ENCODE data around the gene OR2L5. TPM values are rescaled to one million over a fixed set of nuclear protein-coding genes. Genes with fewer than 3 reads are reported as not detected.

The OR2L5 gene, protein sequence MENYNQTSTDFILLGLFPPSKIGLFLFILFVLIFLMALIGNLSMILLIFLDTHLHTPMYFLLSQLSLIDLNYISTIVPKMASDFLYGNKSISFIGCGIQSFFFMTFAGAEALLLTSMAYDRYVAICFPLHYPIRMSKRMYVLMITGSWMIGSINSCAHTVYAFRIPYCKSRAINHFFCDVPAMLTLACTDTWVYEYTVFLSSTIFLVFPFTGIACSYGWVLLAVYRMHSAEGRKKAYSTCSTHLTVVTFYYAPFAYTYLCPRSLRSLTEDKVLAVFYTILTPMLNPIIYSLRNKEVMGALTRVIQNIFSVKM
- total RNA-seq: not detected

DNA sequence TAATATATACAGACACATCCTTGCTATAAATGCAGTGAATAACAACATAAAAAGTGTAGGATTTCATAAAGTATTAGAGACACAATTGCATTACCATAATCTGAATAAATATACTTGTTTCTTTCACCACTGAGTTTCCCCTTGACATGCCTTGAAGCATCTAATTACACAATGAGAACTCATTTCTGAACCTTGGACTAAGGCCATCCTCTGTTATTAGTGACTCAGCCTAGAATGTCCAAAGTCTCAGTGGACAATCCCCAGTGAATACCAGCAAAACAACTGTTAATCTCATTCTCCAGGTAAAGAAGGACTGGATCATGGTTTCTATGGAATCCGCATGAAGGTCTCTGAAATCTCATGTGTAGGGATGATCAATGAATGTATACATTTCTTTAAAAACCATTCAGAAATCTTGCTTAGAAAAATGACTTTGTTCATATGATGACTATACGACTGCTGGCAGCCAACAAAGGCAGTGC, at the start of gene OR2L5:
Gene OR2L5 (plus strand): TSS at position 432 of the 482 bp plus-strand sequence. CDS start 8,288 bp downstream, outside the sequence.
- Histone ChIP-seq H3K4me1 (ENCODE audit: insufficient read depth, low read length) (no peaks in the 10 kb centered on the region), H3K4me3 (ENCODE audit: low read length) (no peak within 1 kb of the TSS), H3K27me3 (ENCODE audit: insufficient read depth, low read length) (no peaks in the 10 kb centered on the region), H3K9me3 (ENCODE audit: low read depth, low read length) (peaks cover 10% of the 10 kb centered on the region)

DNA sequence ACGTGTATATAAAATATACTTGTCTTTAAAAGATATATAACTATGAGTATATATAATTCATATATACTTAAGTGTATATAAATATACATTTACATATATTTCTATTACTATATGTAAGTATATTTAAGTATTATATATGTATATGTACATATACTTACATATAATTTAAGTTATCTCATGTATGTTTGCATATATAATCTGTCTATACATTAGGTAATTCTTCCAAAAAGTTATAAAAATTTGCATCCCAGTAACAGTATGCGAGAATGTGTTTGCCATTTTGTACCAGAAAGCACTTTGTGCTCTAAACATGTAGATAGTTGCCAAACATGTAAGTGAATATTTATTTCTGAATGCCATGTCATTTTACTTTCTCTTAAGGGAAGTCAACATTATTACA, 48.5 kb upstream of the OR2L5 start, which contains the start of gene OR2AK2:
Gene OR2AK2 (plus strand): TSS at position 301 of the 400 bp plus-strand sequence. CDS start 144 bp downstream, outside the sequence.
- no peaks in the 10 kb centered on the region for H3K27me3 ChIP-seq (ENCODE audit: insufficient read depth, low read length)
- no peaks in the 10 kb centered on the region for H3K9me3 ChIP-seq (ENCODE audit: low read depth, low read length)
- H3K4me1 ChIP-seq (ENCODE audit: insufficient read depth, low read length): peaks cover 11% of the 10 kb centered on the region
- H3K4me3 ChIP-seq (ENCODE audit: low read length): no peak within 1 kb of the TSS

DNA sequence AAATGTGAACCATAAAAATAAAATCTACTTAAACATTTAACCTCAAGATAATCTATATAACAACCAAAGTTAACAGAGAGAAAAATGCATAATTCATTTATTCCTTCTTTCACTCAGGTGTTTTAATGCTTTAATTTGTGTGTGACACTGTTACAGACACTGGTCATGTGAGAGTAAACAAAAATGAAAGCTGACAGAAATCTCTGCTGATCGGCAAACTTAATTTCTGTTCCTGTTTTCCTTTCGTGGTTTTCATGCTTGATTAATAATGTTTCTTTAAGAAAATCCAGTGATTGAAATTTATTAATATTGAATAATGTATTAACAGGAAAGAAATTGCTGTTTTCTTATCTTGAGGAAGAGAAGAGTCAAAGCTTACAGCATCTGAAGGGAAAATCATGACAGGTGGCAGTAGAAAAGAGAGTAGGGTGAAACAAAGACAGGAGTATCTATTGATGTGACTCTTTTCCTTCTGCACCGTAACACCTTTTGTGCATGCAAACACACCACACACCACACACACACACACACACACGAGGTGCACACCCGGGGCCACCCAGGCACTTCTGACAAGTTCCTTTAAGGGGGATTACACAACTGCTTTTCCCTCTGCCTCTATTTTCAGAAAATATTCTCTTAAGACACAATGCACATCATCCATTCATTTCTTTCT, 46.8 kb upstream of the OR2L5 start:
- Histone ChIP-seq H3K27me3 (ENCODE audit: insufficient read depth, low read length) (no peaks in the 10 kb centered on the region), H3K4me3 (ENCODE audit: low read length) (no peak overlapping the region), H3K4me1 (ENCODE audit: insufficient read depth, low read length) (peaks cover 11% of the 10 kb centered on the region), H3K9me3 (ENCODE audit: low read depth, low read length) (no peaks in the 10 kb centered on the region)

DNA sequence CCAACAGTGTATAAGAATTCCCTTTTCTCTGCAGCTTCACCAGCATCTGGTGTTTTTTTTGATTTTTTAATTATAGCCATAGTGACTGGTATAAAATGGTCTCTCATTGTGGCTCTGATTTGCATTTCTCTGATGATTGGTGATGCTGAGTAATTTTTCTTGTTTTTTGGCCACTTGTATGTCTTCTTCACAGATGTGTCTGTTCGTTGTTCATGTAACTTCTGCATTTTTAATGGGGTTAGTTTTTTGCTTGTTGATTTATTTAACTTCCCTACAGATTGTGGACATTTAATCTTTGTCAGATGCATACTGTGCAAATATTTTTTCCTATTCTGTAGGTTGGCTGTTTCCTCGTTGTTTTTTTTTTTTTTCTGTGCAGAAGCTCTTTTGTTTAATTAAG, 20.5 kb upstream of the OR2L5 start:
- H3K4me1 ChIP-seq (ENCODE audit: insufficient read depth, low read length): no peaks in the 10 kb centered on the region
- H3K27me3 ChIP-seq (ENCODE audit: insufficient read depth, low read length): no peaks in the 10 kb centered on the region
- no peaks in the 10 kb centered on the region for H3K9me3 ChIP-seq (ENCODE audit: low read depth, low read length)
- no peak overlapping the region for H3K4me3 ChIP-seq (ENCODE audit: low read length)

DNA sequence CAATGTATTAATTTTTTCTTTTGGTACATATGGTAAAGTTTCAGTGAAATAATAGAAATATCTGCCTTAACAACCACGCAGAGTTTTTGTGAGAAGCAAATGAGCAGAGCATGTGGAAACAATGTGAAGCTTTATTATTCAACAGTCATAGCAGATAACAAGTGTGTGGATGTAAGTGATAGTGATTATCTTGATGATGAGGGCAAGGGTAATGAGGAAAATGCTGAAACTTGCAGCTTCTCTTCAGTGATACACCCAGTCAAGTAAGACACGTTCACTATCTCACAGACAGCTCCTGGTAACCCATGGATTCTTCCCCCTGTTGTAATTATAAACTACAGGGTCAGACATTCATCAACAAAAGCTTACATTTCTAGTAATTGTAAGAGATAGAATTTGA, 14.6 kb upstream of the OR2L5 start:
- H3K4me3 ChIP-seq (ENCODE audit: low read length): no peak overlapping the region
- no peaks in the 10 kb centered on the region for H3K9me3 ChIP-seq (ENCODE audit: low read depth, low read length)
- H3K4me1 ChIP-seq (ENCODE audit: insufficient read depth, low read length): no peaks in the 10 kb centered on the region
- H3K27me3 ChIP-seq (ENCODE audit: insufficient read depth, low read length): no peaks in the 10 kb centered on the region

DNA sequence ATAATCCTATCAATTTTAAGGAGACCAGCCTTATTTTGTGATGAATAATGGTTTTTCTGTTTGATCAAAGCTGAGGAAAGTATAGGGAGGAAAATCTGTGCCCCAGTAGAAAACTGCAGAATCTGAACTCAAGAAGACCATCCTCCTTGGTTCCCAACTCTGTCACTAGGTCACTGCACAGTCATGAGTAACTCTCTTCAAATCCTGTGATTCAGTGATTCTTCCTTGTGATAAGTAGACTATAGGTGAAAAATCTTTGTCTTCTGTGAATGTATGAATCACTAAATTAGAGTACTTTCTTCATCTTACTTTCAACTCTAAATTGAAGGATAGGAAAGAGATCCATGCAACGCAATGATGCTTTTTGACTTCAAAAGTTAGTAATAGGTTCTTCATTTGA, 13.3 kb upstream of the OR2L5 start:
- H3K27me3 ChIP-seq (ENCODE audit: insufficient read depth, low read length): no peaks in the 10 kb centered on the region
- H3K4me1 ChIP-seq (ENCODE audit: insufficient read depth, low read length): no peaks in the 10 kb centered on the region
- no peaks in the 10 kb centered on the region for H3K9me3 ChIP-seq (ENCODE audit: low read depth, low read length)
- no peak overlapping the region for H3K4me3 ChIP-seq (ENCODE audit: low read length)

DNA sequence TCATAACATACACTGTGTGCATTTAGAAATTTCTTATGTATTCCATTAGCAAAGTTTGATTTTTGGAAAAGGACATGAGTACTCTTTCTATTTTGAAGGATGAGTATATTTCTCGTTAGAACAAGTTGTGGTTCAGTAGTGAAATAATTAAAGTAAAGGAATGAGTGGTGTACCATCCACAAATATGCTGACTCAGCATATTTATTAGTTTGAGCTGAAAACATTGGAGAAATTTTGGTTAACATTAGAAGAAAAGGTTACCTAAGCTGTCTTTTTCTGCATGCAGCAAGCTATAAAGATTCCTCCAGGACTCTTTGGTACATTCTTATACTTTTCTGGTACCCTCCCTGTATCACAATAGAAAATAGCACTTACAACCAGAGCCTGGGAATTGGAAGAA, 5.7 kb upstream of the OR2L5 start:
- Histone ChIP-seq H3K9me3 (ENCODE audit: low read depth, low read length) (peaks cover 10% of the 10 kb centered on the region), H3K4me3 (ENCODE audit: low read length) (no peak overlapping the region), H3K27me3 (ENCODE audit: insufficient read depth, low read length) (no peaks in the 10 kb centered on the region), H3K4me1 (ENCODE audit: insufficient read depth, low read length) (no peaks in the 10 kb centered on the region)

DNA sequence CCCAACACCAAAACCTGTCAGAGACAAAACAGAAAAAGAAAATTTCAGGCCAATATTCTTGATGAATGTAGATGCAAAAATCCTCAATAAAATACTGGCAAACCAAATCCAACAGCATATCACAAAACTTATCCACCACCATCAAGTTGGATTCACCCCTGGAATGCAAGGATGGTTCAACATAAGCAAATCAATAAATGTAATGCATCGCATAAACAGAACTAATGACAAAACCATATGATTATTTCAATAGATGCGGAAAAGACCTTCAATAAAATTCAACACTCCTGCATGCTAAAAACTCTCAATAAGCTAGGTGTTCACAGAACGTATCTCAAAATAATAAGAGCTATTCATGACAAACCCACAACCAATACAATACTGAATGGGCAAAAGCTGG, 3.8 kb upstream of the OR2L5 start:
- no peaks in the 10 kb centered on the region for H3K4me1 ChIP-seq (ENCODE audit: insufficient read depth, low read length)
- H3K4me3 ChIP-seq (ENCODE audit: low read length): no peak overlapping the region
- H3K27me3 ChIP-seq (ENCODE audit: insufficient read depth, low read length): no peaks in the 10 kb centered on the region
- peaks cover 10% of the 10 kb centered on the region for H3K9me3 ChIP-seq (ENCODE audit: low read depth, low read length)

DNA sequence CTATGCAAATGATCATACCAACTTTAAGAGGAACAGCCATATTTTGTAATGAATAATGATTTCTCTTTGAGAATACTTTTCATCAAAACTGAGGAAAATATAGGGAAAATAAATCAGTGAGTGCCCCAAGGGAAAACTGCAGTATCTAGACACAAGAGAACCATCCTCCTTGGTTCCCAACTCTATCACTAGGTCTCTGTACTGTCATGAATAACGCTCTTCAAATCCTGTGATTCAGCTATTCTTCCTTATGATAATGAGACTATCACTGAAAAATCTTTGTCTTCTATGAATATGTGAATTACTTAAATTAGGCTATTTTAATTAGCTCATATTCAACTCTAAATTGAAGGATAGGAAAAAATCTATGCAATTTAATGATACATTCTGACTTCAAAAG, 2.3 kb downstream of the OR2L5 start:
- no peaks in the 10 kb centered on the region for H3K27me3 ChIP-seq (ENCODE audit: insufficient read depth, low read length)
- no peak overlapping the region for H3K4me3 ChIP-seq (ENCODE audit: low read length)
- no peaks in the 10 kb centered on the region for H3K9me3 ChIP-seq (ENCODE audit: low read depth, low read length)
- no peaks in the 10 kb centered on the region for H3K4me1 ChIP-seq (ENCODE audit: insufficient read depth, low read length)

DNA sequence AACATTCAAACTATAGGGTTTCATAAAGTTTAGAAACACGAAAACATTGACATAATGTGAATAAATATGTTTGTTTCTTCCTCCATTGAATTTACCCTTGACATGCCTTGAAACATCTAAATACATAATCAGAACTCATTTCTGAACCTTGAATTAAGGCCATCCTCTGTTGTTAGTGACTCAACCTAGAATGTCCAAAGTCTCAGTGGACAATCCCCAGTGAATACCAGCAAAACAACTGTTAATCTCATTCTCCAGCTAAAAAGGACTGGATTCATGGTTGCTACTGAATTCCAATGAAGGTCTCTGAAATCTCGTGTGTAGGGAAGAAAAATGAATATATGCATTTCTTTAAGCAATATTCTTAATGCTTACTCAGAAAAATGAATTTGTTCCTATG, 16.3 kb downstream of the OR2L5 start, which contains the start of gene OR2L2:
Gene OR2L2 (plus strand): TSS at position 301 of the 400 bp plus-strand sequence. CDS start 8,198 bp downstream, outside the sequence.
- H3K4me3 ChIP-seq (ENCODE audit: low read length): no peak within 1 kb of the TSS
- H3K4me1 ChIP-seq (ENCODE audit: insufficient read depth, low read length): no peaks in the 10 kb centered on the region
- no peaks in the 10 kb centered on the region for H3K27me3 ChIP-seq (ENCODE audit: insufficient read depth, low read length)
- H3K9me3 ChIP-seq (ENCODE audit: low read depth, low read length): peaks cover 4% of the 10 kb centered on the region

DNA sequence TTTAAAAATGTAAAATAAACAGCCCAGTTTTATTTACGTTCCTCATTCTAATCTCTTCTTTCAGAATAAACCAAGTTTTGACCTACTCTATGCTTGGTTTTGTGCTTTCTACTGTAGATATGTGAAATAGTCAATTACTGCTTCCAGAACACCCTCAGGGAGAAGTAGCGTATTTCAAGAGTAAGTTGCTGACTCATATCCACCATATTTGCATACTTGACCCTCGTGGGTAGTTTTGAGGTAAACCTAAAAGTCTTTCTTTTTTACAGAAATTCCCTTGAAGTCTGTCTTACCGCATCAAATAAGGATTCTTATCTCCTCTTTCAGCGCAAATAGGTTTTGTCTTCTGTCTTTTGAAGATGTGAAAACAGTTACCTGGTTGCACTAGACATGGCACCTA, 31.7 kb downstream of the OR2L5 start:
- no peaks in the 10 kb centered on the region for H3K9me3 ChIP-seq (ENCODE audit: low read depth, low read length)
- H3K27me3 ChIP-seq (ENCODE audit: insufficient read depth, low read length): no peaks in the 10 kb centered on the region
- H3K4me1 ChIP-seq (ENCODE audit: insufficient read depth, low read length): no peaks in the 10 kb centered on the region
- no peak overlapping the region for H3K4me3 ChIP-seq (ENCODE audit: low read length)

DNA sequence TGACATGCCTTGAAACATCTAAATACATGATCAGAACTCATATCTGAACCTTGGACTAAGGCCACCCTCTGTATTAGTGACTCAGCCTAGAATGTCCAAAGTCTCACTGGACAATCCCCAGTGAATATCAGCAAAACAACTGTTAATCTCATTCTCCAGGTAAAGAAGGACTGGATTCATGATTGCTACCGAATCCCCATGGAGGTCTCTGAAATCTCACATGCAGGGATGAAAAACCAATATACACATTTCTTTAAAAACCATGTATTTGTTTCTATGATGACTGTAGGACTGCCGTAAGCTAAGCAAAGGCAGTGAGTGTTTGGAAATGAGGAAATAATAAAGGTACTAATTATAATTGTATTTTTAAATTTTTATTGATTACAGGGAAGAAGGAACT, 33.1 kb downstream of the OR2L5 start, which contains the start of gene OR2L3:
Gene OR2L3 (plus strand): TSS at position 301 of the 400 bp plus-strand sequence. CDS start 13,846 bp downstream, outside the sequence.
- no peak within 1 kb of the TSS for H3K4me3 ChIP-seq (ENCODE audit: low read length)
- H3K27me3 ChIP-seq (ENCODE audit: insufficient read depth, low read length): no peaks in the 10 kb centered on the region
- H3K4me1 ChIP-seq (ENCODE audit: insufficient read depth, low read length): no peaks in the 10 kb centered on the region
- no peaks in the 10 kb centered on the region for H3K9me3 ChIP-seq (ENCODE audit: low read depth, low read length)

DNA sequence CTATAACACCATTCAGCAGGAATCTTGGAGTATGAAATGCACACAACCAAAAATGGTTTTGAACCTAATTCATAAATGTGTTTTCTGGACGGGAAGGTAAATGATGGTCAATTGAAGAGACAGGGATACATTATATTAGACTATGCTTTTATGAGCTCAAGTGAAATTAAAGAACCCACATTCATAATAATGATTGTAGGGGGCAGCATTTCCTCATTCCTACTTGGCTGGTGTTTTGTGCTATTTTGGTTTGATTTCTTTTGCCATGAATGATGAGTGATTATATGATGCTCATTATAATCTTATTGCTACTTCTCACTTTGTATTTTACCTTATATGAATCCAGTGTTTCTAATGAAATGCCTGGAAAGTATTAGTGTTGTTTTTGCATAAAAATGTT, 33.5 kb downstream of the OR2L5 start:
- Histone ChIP-seq H3K4me3 (ENCODE audit: low read length) (no peak overlapping the region), H3K9me3 (ENCODE audit: low read depth, low read length) (no peaks in the 10 kb centered on the region), H3K27me3 (ENCODE audit: insufficient read depth, low read length) (no peaks in the 10 kb centered on the region), H3K4me1 (ENCODE audit: insufficient read depth, low read length) (no peaks in the 10 kb centered on the region)

DNA sequence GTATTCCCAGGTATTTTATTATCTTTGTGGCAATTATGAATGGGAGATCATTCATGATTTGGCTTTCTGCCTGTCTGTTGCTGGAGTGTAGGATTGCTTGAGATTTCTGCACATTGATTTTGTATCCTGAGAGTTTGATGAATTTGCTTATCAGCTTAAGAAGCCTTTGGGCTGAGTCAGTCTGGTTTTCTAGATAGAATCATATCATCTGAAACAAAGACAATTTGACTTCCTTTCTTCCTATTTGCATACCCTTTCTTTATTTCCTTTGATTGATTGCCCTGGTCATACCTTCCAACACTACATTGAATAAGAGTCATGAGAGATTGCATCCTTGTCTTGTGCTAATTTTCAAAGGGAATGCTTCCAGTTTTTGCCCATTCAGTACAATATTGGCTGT, 41.2 kb downstream of the OR2L5 start:
- Histone ChIP-seq H3K9me3 (ENCODE audit: low read depth, low read length) (no peaks in the 10 kb centered on the region), H3K27me3 (ENCODE audit: insufficient read depth, low read length) (no peaks in the 10 kb centered on the region), H3K4me1 (ENCODE audit: insufficient read depth, low read length) (no peaks in the 10 kb centered on the region), H3K4me3 (ENCODE audit: low read length) (no peak overlapping the region)

DNA sequence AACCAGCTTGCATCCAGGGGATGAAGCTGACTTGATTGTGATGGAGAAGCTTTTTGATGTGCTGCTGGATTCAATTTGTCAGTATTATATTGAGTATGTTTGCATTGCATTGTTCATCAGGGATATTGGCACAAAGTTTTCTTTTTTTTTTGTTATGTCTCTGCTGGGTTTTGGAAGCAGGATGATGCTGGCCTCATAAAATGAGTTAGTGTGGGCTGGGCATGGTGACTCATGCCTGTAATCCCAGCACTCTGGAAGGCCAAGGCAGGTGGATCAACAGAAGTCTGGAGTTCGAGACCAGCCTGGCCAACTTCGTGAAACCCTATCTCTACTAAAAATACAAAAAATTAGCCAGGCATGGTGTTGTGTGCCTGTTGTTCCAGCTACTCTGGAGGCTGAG, 41.8 kb downstream of the OR2L5 start:
- Histone ChIP-seq H3K9me3 (ENCODE audit: low read depth, low read length) (no peaks in the 10 kb centered on the region), H3K27me3 (ENCODE audit: insufficient read depth, low read length) (no peaks in the 10 kb centered on the region), H3K4me1 (ENCODE audit: insufficient read depth, low read length) (no peaks in the 10 kb centered on the region), H3K4me3 (ENCODE audit: low read length) (no peak overlapping the region)
